GM18505 (cell line): ENCODE measurements around the gene GAK.

Experiments
- ATAC-seq: cut with Tn5 transposase; IDR thresholded peaks from one replicate; pipeline ENCODE4 v1.9.1; 2021; ENCODE audit not compliant: unreplicated experiment
- POLR2A ChIP-seq: IDR thresholded peaks from 4 replicates; pipeline ENCODE4 v1.6.1; 2011; ENCODE audit warnings: borderline replicate concordance; ENCODE audit not compliant: insufficient read depth, insufficient read length; ENCODE audit errors: extremely low read depth

The GAK gene

GRCh38 chr4:917992-918391 lies 14.1 kb downstream of the GAK start:
- TF ChIP-seq POLR2A = no peak
- ATAC-seq = no peak

- no peak for ATAC-seq
- TF ChIP-seq POLR2A = no peak
These were observed 14.7 kb downstream of the GAK start for GRCh38 chr4:917466-917865.

- ATAC-seq = no peak
- TF ChIP-seq POLR2A = no peak
These were observed 16.5 kb downstream of the GAK start for GRCh38 chr4:915595-915994.

- ATAC-seq = no peak
These were observed 17.1 kb downstream of the GAK start for GRCh38 chr4:915041-915474.

GRCh38 chr4:914531-914930 lies 17.6 kb downstream of the GAK start:
- no peak for ATAC-seq
- no peak for TF ChIP-seq POLR2A

More at GRCh38 chr4:915041-915474, 17.1 kb downstream of the GAK start:
- TF ChIP-seq POLR2A = no peak

GRCh38 chr4:913280-913618 lies 18.9 kb downstream of the GAK start:
- no peak for TF ChIP-seq POLR2A
- no peak for ATAC-seq

- TF ChIP-seq POLR2A = no peak
- ATAC-seq = no peak
These were observed 19.4 kb downstream of the GAK start for GRCh38 chr4:912548-913279.

- no peak for TF ChIP-seq POLR2A
- ATAC-seq = no peak
These were observed 20.1 kb downstream of the GAK start for GRCh38 chr4:911871-912490.

- TF ChIP-seq POLR2A = no peak
- no peak for ATAC-seq
These were observed 20.8 kb downstream of the GAK start for GRCh38 chr4:911221-911751.

GRCh38 chr4:910366-911091 lies 21.6 kb downstream of the GAK start:
- no peak for ATAC-seq
- no peak for TF ChIP-seq POLR2A

GRCh38 chr4:909821-910220 lies 22.3 kb downstream of the GAK start:
- no peak for ATAC-seq

GRCh38 chr4:909131-909571 lies 23.0 kb downstream of the GAK start:
- TF ChIP-seq POLR2A = no peak
- no peak for ATAC-seq

More at GRCh38 chr4:909821-910220, 22.3 kb downstream of the GAK start:
- TF ChIP-seq POLR2A = no peak

- no peak for ATAC-seq
- TF ChIP-seq POLR2A = no peak
These were observed 24.3 kb downstream of the GAK start for GRCh38 chr4:907691-908425.
